ENCODE results near the gene ZNF132.

The ZNF132 gene

GRCh38 chr19:58471736-58472135 is 31.8 kb upstream of the ZNF132 start:
- no peak for TF ChIP-seq CTCF (IDR thresholded peaks at IDR 0.05)

- TF ChIP-seq CTCF (IDR thresholded peaks at IDR 0.05) = no peak
These were observed 29.5 kb upstream of the ZNF132 start for GRCh38 chr19:58469241-58470013.

GRCh38 chr19:58468216-58468839 is 28.4 kb upstream of the ZNF132 start:
- no peak for TF ChIP-seq CTCF (IDR thresholded peaks at IDR 0.05)

- TF ChIP-seq CTCF (IDR thresholded peaks at IDR 0.05) = no peak
These were observed 27.0 kb upstream of the ZNF132 start, which contains the start of gene ZNF324 for GRCh38 chr19:58466760-58467589. TSS of gene ZNF324 (plus strand) at chr19:58467080. CDS start at chr19:58469186, 2,106 bp downstream.

GRCh38 chr19:58466089-58466759 is 26.3 kb upstream of the ZNF132 start:
- TF ChIP-seq CTCF (IDR thresholded peaks at IDR 0.05) = no peak

GRCh38 chr19:58460039-58460438 is 20.1 kb upstream of the ZNF132 start:
- no peak for TF ChIP-seq CTCF (IDR thresholded peaks at IDR 0.05)

GRCh38 chr19:58456111-58456510 is 16.2 kb upstream of the ZNF132 start:
- TF ChIP-seq CTCF (IDR thresholded peaks at IDR 0.05) = no peak

All from LNCAP (cell line).